Measurements from ENCODE around the gene FAF2.

Gene FAF2

GRCh38 chr5:176413709-176414191 lies 34.4 kb upstream of the FAF2 start:
- no peak for DNase-seq
- Mint-ChIP-seq H3K27me3 (peaks cover 10% of the 10 kb centered on the region), H3K36me3 (peaks cover 6% of the 10 kb centered on the region), H3K9me3 (no peaks in the 10 kb centered on the region), H3K27ac (no peak overlapping the region), H3K4me1 (peaks cover 38% of the 10 kb centered on the region), H3K4me3 (no peak overlapping the region)
- CTCF ChIA-PET, result interaction anchor here (0.6 kb wide), 1 partner anchor 51 kb away, joined by 3 read pairs; no protein-coding TSS in a partner anchor

- CTCF ChIA-PET, result interaction anchor here (1.0 kb wide), 1 partner anchor 121 kb away, joined by 3 read pairs; no protein-coding TSS in a partner anchor
- Mint-ChIP-seq H3K27ac (peak overlapping the region; percentile 19), H3K4me1 (peaks cover 38% of the 10 kb centered on the region)
Observed at GRCh38 chr5:176414704-176415103, 33.5 kb upstream of the FAF2 start.

GRCh38 chr5:176415240-176415951 lies 32.8 kb upstream of the FAF2 start:
- CTCF ChIA-PET, result interaction anchor here (0.7 to 3.7 kb wide), 13 partner anchors 8 to 244 kb away, joined by 3 to 27 read pairs (median 8); partner anchors contain the start of genes FAF2 and KIAA1191
- no peaks in the 10 kb centered on the region for H3K9me3 Mint-ChIP-seq
- H3K27me3 Mint-ChIP-seq, result peaks cover 16% of the 10 kb centered on the region
- H3K27ac Mint-ChIP-seq, result peak overlapping the region; percentile 81
- no peak for DNase-seq
- H3K4me3 Mint-ChIP-seq, result peak overlapping the region; percentile 80
- H3K36me3 Mint-ChIP-seq, result no peaks in the 10 kb centered on the region
- peaks cover 38% of the 10 kb centered on the region for H3K4me1 Mint-ChIP-seq

More at GRCh38 chr5:176414704-176415103, 33.5 kb upstream of the FAF2 start:
- Mint-ChIP-seq H3K27me3 (peaks cover 10% of the 10 kb centered on the region), H3K9me3 (no peaks in the 10 kb centered on the region), H3K36me3 (peaks cover 5% of the 10 kb centered on the region), H3K4me3 (peak overlapping the region; percentile 80)
- no peak for DNase-seq

GRCh38 chr5:176415952-176416924 lies 31.9 kb upstream of the FAF2 start, which contains the start of gene CLTB:
CLTB (minus strand) TSS chr5:176416539; CDS start chr5:176416363, 176 bp downstream.
- H3K27ac Mint-ChIP-seq, result peak within 1 kb of the TSS; percentile 81
- H3K4me1 Mint-ChIP-seq, result peaks cover 38% of the 10 kb centered on the region
- DNase-seq, result peak; percentile 90
- peak within 1 kb of the TSS; percentile 80 for H3K4me3 Mint-ChIP-seq
- H3K9me3 Mint-ChIP-seq, result peaks cover 2% of the 10 kb centered on the region
- H3K36me3 Mint-ChIP-seq, result no peaks in the 10 kb centered on the region
- CTCF ChIA-PET, result interaction anchor here (0.5 to 3.7 kb wide), 28 partner anchors 9 to 686 kb away, joined by 3 to 27 read pairs (median 4); partner anchors contain the start of genes FAF2 and KIAA1191
- H3K27me3 Mint-ChIP-seq, result peaks cover 21% of the 10 kb centered on the region

- Mint-ChIP-seq H3K36me3 (no peaks in the 10 kb centered on the region), H3K27me3 (peaks cover 28% of the 10 kb centered on the region), H3K9me3 (peaks cover 5% of the 10 kb centered on the region), H3K4me3 (peak overlapping the region; percentile 72), H3K4me1 (peaks cover 38% of the 10 kb centered on the region), H3K27ac (no peak overlapping the region)
- CTCF ChIA-PET, result interaction anchor here (0.5 to 3.7 kb wide), 22 partner anchors 10 to 687 kb away, joined by 3 to 27 read pairs (median 4); partner anchors contain the start of gene FAF2
- no peak for DNase-seq
Observed at GRCh38 chr5:176416965-176417364, 31.2 kb upstream of the FAF2 start.

GRCh38 chr5:176418251-176418650 lies 29.9 kb upstream of the FAF2 start:
- CTCF ChIA-PET, result interaction anchor here (0.9 to 3.7 kb wide), 5 partner anchors 116 to 243 kb away, joined by 3 to 27 read pairs (median 14); no protein-coding TSS in a partner anchor
- Mint-ChIP-seq H3K36me3 (no peaks in the 10 kb centered on the region), H3K27me3 (peaks cover 30% of the 10 kb centered on the region), H3K4me1 (peaks cover 30% of the 10 kb centered on the region), H3K27ac (no peak overlapping the region), H3K4me3 (no peak overlapping the region), H3K9me3 (peaks cover 5% of the 10 kb centered on the region)
- DNase-seq, result no peak

GRCh38 chr5:176420086-176420485 lies 28.1 kb upstream of the FAF2 start:
- H3K36me3 Mint-ChIP-seq, result no peaks in the 10 kb centered on the region
- DNase-seq, result no peak
- H3K4me1 Mint-ChIP-seq, result peaks cover 13% of the 10 kb centered on the region
- no peak overlapping the region for H3K4me3 Mint-ChIP-seq
- H3K9me3 Mint-ChIP-seq, result peaks cover 5% of the 10 kb centered on the region
- H3K27ac Mint-ChIP-seq, result no peak overlapping the region
- peaks cover 39% of the 10 kb centered on the region for H3K27me3 Mint-ChIP-seq
- CTCF ChIA-PET, result no interaction called here

GRCh38 chr5:176420972-176421544 lies 27.1 kb upstream of the FAF2 start:
- H3K4me3 Mint-ChIP-seq, result no peak overlapping the region
- CTCF ChIA-PET, result interaction anchor here (1.3 kb wide), 1 partner anchor 27 kb away, joined by 3 read pairs; no protein-coding TSS in a partner anchor
- peaks cover 7% of the 10 kb centered on the region for H3K4me1 Mint-ChIP-seq
- no peak overlapping the region for H3K27ac Mint-ChIP-seq
- H3K36me3 Mint-ChIP-seq, result peaks cover 2% of the 10 kb centered on the region
- H3K27me3 Mint-ChIP-seq, result peaks cover 39% of the 10 kb centered on the region
- no peak for DNase-seq
- H3K9me3 Mint-ChIP-seq, result peaks cover 7% of the 10 kb centered on the region

- Mint-ChIP-seq H3K27ac (no peak overlapping the region), H3K36me3 (peaks cover 2% of the 10 kb centered on the region), H3K4me3 (no peak overlapping the region), H3K9me3 (peaks cover 7% of the 10 kb centered on the region), H3K27me3 (peaks cover 41% of the 10 kb centered on the region), H3K4me1 (peaks cover 5% of the 10 kb centered on the region)
- DNase-seq, result no peak
- CTCF ChIA-PET, result no interaction called here
Observed at GRCh38 chr5:176424181-176424580, 24.0 kb upstream of the FAF2 start.

- no peak for DNase-seq
- no peak overlapping the region for H3K27ac Mint-ChIP-seq
- H3K9me3 Mint-ChIP-seq, result peaks cover 7% of the 10 kb centered on the region
- H3K4me3 Mint-ChIP-seq, result no peak overlapping the region
- H3K36me3 Mint-ChIP-seq, result peaks cover 2% of the 10 kb centered on the region
- peaks cover 5% of the 10 kb centered on the region for H3K4me1 Mint-ChIP-seq
- peaks cover 40% of the 10 kb centered on the region for H3K27me3 Mint-ChIP-seq
- CTCF ChIA-PET, result no interaction called here
Observed at GRCh38 chr5:176425138-176425537, 23.0 kb upstream of the FAF2 start.

GRCh38 chr5:176425791-176426190 lies 22.4 kb upstream of the FAF2 start:
- H3K27ac Mint-ChIP-seq, result no peak overlapping the region
- no peak for DNase-seq
- H3K9me3 Mint-ChIP-seq, result peaks cover 7% of the 10 kb centered on the region
- peaks cover 42% of the 10 kb centered on the region for H3K27me3 Mint-ChIP-seq
- H3K4me3 Mint-ChIP-seq, result no peak overlapping the region
- CTCF ChIA-PET, result no interaction called here
- peaks cover 11% of the 10 kb centered on the region for H3K4me1 Mint-ChIP-seq
- peaks cover 2% of the 10 kb centered on the region for H3K36me3 Mint-ChIP-seq

- H3K27me3 Mint-ChIP-seq, result peaks cover 41% of the 10 kb centered on the region
Observed at GRCh38 chr5:176426876-176427275, 21.3 kb upstream of the FAF2 start.

GRCh38 chr5:176427971-176428370 lies 20.2 kb upstream of the FAF2 start:
- H3K27ac Mint-ChIP-seq, result no peak overlapping the region
- H3K4me3 Mint-ChIP-seq, result no peak overlapping the region

More at GRCh38 chr5:176426876-176427275, 21.3 kb upstream of the FAF2 start:
- Mint-ChIP-seq H3K9me3 (peaks cover 2% of the 10 kb centered on the region), H3K27ac (no peak overlapping the region), H3K4me1 (peaks cover 11% of the 10 kb centered on the region), H3K36me3 (peaks cover 2% of the 10 kb centered on the region), H3K4me3 (no peak overlapping the region)
- DNase-seq, result no peak
- CTCF ChIA-PET, result interaction anchor here (0.6 kb wide), 1 partner anchor 578 kb away, joined by 3 read pairs; no protein-coding TSS in a partner anchor

More at GRCh38 chr5:176427971-176428370, 20.2 kb upstream of the FAF2 start:
- no peak for DNase-seq
- H3K27me3 Mint-ChIP-seq, result peaks cover 51% of the 10 kb centered on the region
- peaks cover 4% of the 10 kb centered on the region for H3K9me3 Mint-ChIP-seq
- CTCF ChIA-PET, result no interaction called here
- H3K36me3 Mint-ChIP-seq, result peaks cover 2% of the 10 kb centered on the region
- peaks cover 11% of the 10 kb centered on the region for H3K4me1 Mint-ChIP-seq

All from activated naive CD4-positive, alpha-beta T cell treated with anti-CD3 and anti-CD28 coated beads, Interleukin-2, amount 10 ng/mL, durations not matched to agents 7 days and 5 days (primary cell).